ENCODE data around the gene TSR1. TPM values are rescaled to one million over a fixed set of nuclear protein-coding genes. Genes with fewer than 3 reads are reported as not detected.

The TSR1 gene
- total RNA-seq, 1 experiment from 2014 or later = 55.6 TPM

Small RNA genes within 50 kb of the gene (small RNA-seq; reads per million reads assigned to genes)
- gene AC006435.3 = 0 reads per million in 2 experiments
- gene SNORD91A = 200 to 926 reads per million in 2 experiments
- 19.1 to 278 reads per million in 2 experiments for gene SNORD91B

Other genes starting within 250 kb of the TSR1 start
- 10.0 and 14.8 TPM in 2 replicates for gene SMG6, start 32.7 kb downstream of the TSR1 start, total RNA-seq (2014; rRNA removed; shearing (Covaris generic))
- gene SRR, start 32.5 kb downstream of the TSR1 start, total RNA-seq (2014; rRNA removed; shearing (Covaris generic)) = 7.7 and 9.0 TPM in 2 replicates
- 32.3 and 33.5 TPM in 2 replicates for gene SGSM2, start 1.0 kb upstream of the TSR1 start, total RNA-seq (2014; rRNA removed; shearing (Covaris generic))
- 8.8 and 10.5 TPM in 2 replicates for gene MNT, start 64.6 kb upstream of the TSR1 start, total RNA-seq (2014; rRNA removed; shearing (Covaris generic))
- gene METTL16, start 175.4 kb upstream of the TSR1 start, total RNA-seq (2014; rRNA removed; shearing (Covaris generic)) = 31.8 and 32.4 TPM in 2 replicates

All from SK-MEL-5 (cell line).